ENCODE measurements around the gene CTSS. TPM values are rescaled to one million over a fixed set of nuclear protein-coding genes. Genes with fewer than 3 reads are reported as not detected.

CTSS gene
- total RNA-seq, 1 experiment from 2014 or later, result not detected

- TF ChIP-seq, protein P1, sequence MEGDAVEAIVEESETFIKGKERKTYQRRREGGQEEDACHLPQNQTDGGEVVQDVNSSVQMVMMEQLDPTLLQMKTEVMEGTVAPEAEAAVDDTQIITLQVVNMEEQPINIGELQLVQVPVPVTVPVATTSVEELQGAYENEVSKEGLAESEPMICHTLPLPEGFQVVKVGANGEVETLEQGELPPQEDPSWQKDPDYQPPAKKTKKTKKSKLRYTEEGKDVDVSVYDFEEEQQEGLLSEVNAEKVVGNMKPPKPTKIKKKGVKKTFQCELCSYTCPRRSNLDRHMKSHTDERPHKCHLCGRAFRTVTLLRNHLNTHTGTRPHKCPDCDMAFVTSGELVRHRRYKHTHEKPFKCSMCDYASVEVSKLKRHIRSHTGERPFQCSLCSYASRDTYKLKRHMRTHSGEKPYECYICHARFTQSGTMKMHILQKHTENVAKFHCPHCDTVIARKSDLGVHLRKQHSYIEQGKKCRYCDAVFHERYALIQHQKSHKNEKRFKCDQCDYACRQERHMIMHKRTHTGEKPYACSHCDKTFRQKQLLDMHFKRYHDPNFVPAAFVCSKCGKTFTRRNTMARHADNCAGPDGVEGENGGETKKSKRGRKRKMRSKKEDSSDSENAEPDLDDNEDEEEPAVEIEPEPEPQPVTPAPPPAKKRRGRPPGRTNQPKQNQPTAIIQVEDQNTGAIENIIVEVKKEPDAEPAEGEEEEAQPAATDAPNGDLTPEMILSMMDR (conservative IDR thresholded peaks at IDR 0.05), result peak; percentile 81
- no peak overlapping the region for H3K27ac ChIP-seq (ENCODE audit: insufficient read length, low read depth, low read length)
- no peak overlapping the region for H3K18ac ChIP-seq (ENCODE audit: insufficient read length, low read depth, low read length)
- no peak overlapping the region for H2BK20ac ChIP-seq (ENCODE audit: low read depth, low read length, poor library complexity, severe bottlenecking)
- H3K23me2 ChIP-seq (ENCODE audit: insufficient read length, low read depth, low read length, poor library complexity, severe bottlenecking), result no peaks in the 10 kb centered on the region
- no peak overlapping the region for H4K91ac ChIP-seq (ENCODE audit: insufficient read length, low read depth, low read length)
- no peak overlapping the region for H2BK120ac ChIP-seq (ENCODE audit: low read depth, low read length, poor library complexity, severe bottlenecking)
- no peak overlapping the region for H2BK5ac ChIP-seq (ENCODE audit: insufficient read length, low read length)
- H3K14ac ChIP-seq (ENCODE audit: insufficient read depth, low read length), result no peak overlapping the region
- no peak overlapping the region for H3T11ph ChIP-seq (ENCODE audit: low read length)
- H3K56ac ChIP-seq (ENCODE audit: insufficient read length, low read depth, low read length), result no peak overlapping the region
- Mint-ChIP-seq H3K4me3 (no peak overlapping the region), H3K27ac (no peak overlapping the region), H3K4me1 (peaks cover 4 to 6% of the 10 kb centered on the region in 2 experiments), H3K27me3 (ENCODE audit: low read depth) (no peaks in the 10 kb centered on the region), H3K9me3 (no peaks in the 10 kb centered on the region), H3K36me3 (ENCODE audit: insufficient read depth in 1 of 3, low read depth in 3 of 3) (peaks cover 16 to 28% (median 28%) of the 10 kb centered on the region in 3 experiments; a peak in 6 of 7 replicates)
- H3K79me2 ChIP-seq (ENCODE audit: insufficient read depth, low read length), result no peaks in the 10 kb centered on the region
- H4K5ac ChIP-seq (ENCODE audit: insufficient read length, low read depth, low read length), result no peak overlapping the region
- H3K4ac ChIP-seq (ENCODE audit: low read depth, low read length), result no peak overlapping the region
- no peaks in the 10 kb centered on the region for H3K27me3 ChIP-seq (ENCODE audit: insufficient read depth, low read length)
- H2BK15ac ChIP-seq (ENCODE audit: low read depth, low read length), result no peak overlapping the region
- no peak overlapping the region for H3K23ac ChIP-seq (ENCODE audit: insufficient read length, low read depth, low read length)
- H3K9me3 ChIP-seq (ENCODE audit: control insufficient read depth, low read depth, low read length), result no peaks in the 10 kb centered on the region
- no peak overlapping the region for H3K4me2 ChIP-seq (ENCODE audit: insufficient read depth, insufficient read length, low read length)
- DNase-seq, result peak; percentile 58
- peaks cover 1% of the 10 kb centered on the region; the same call in 1 of the 2 replicates for H3K4me1 ChIP-seq (ENCODE audit: insufficient read depth, low read length)
- H2AK5ac ChIP-seq (ENCODE audit: insufficient read length, low read length), result no peak overlapping the region
- no peak overlapping the region for H2AFZ ChIP-seq (ENCODE audit: low read length)
- no peak overlapping the region for H2BK12ac ChIP-seq (ENCODE audit: insufficient read length, low read depth, low read length)
- H3K9ac ChIP-seq (ENCODE audit: extremely low read depth, insufficient read length, low read length), result no peak overlapping the region
- no peaks in the 10 kb centered on the region for H3K79me1 ChIP-seq (ENCODE audit: insufficient read depth, low read depth, low read length, poor library complexity, severe bottlenecking)
- no peaks in the 10 kb centered on the region for H4K20me1 ChIP-seq (ENCODE audit: control insufficient read depth, insufficient read depth, insufficient read length)
- WGBS (ENCODE audit: extremely low coverage, insufficient read length, low lambda C conversion rate), result no CpG with 5 or more reads among the region's 5 CpGs
- no peak overlapping the region for H4K8ac ChIP-seq (replicated peaks; ENCODE audit: insufficient read length, low read depth, low read length)
Measured at GRCh38 chr1:150813028-150813707, 47.6 kb upstream of the CTSS start.
